GM20431 (cell line): ENCODE data around the gene CYP11A1.

ENCODE experiments used
- in situ Hi-C: fragments of 300-500 bp; cut with MseI, MboI; formaldehyde crosslinking; loops from one replicate; pipeline ENCODE4 v1.15.0; 2020; ENCODE audit warnings: low sequenced_read_pairs; ENCODE audit not compliant: unreplicated experiment

Gene CYP11A1

DNA sequence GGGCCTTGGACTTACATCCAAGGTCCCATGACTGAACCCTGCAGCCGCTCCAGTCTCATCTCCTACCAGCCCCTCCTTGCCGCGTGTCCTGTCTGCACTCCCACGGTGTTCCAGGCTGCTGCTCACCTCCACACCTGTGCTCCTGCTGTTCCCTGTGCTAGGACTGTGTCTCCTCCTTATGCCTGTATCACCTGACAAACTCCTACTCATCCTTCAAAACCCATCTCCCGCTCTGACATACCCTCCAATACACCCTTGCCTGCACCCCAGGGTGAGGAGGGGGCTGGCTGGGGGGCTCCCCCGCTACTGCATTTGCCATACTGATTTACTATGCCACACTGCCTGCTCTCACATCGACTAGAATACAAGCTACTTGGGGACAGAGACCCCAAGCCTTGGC is 53.6 kb downstream of the CYP11A1 start:
- in situ Hi-C loops, result no loop called here

DNA sequence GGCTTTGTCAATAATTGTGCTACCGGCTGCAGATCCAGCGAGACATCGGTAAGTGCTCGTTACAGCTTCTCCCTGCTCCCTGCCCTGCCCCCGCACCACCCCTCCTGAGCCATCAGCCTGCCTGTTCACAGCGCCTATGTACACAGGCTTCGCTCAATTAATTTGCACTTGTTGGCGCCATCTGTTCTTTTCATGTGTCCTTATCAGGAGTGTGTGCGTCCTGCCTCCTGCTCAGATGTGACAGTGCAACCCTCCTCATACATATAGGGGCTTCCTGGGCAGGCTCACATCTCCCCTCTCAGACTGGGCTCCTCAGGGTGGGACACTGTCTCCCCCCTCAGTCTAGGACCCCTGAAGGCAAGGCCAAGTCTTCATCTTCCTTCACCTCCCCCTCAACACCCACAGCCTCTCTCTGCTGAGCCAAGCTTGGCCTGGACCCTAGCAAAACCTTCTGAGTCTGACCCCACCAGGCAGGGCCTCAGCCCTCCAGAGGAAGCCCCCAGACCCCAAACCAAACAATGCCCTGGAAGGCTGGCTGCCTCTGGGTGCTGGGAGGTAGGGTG is 54.9 kb downstream of the CYP11A1 start:
- in situ Hi-C loops, result no loop called here

DNA sequence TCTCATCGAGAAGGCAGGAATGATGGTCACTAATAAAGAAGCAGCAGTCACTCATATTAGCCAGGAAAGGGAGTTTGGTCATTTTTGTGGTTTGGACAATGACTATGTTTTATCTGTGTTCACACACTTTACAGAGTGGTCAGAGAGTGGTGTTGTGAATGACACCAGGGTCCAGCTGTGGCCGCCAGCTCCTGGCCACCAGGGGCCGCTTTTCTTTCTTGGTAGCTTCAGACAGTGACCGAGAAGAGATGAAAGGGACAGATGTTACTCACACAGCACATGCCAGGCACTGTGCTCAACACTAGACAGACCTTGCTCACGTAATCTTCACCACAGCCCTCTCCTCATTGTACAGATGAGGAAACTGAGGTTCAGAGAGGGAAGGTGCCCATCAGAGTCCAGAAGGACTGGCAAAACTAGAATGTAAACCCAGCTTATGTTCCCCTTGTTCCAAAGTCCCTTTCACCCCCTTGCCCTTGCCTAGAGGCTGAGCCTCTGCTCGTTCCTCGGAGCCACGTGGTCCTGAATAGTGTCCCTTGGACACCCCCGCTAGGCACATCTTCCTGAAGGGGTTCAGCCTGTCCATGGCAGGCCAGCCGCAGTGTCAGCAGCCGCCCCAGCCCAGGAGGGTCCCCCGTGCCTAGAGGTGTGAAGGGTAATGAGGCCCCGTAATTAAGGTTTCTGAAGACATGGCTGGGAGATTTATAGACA is 55.6 kb downstream of the CYP11A1 start:
- in situ Hi-C loops, result no loop called here

DNA sequence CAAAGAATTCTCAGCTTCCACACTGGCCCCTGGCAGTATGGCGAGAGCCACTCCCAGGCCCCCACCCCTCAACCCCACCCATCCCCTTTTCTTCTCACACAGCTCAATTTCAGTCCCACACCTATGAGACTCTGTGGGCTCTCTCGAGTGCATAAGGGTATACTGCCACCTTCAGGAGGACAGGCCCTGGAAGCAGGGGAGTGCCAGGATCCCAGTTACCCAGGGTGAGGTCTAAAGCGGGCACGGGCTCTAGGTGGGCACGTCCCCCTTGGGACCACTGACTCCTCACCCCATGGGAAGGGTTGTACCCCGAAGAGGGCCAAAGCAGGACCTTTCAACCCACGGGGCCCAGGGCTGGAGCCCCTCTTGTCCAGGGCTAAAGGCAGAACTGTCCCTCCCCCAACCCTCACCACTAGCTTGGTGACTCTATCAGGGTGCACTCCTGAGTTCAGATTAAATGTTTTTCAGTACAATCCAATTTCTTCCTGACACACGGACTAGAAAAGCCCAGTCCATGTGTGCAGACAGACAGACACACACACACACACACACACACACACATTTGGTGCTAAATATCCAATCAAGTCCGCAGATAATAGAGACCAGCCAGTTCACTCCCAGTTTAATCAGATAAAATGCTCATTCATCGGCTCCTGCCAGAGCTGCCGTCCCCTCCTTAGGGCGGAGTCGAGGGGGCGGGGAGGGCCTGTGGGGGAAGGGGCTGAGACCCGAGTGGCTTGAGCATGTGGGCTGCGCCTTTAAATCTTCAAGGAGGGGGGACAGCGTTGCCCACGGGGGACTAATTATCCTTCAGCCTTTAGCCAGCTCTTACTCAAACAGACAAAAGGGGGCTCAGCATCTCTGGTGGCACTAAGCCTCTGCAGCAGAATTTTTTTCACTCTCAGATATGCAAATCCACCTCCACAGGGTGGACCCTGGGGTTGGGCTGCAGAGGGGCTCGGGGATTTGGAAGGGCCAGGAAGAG is 59.3 kb downstream of the CYP11A1 start:
- in situ Hi-C loops, result loop anchor here (5.0 to 10.0 kb wide), 2 partner anchors 181 to 333 kb away; no protein-coding TSS in a partner anchor

DNA sequence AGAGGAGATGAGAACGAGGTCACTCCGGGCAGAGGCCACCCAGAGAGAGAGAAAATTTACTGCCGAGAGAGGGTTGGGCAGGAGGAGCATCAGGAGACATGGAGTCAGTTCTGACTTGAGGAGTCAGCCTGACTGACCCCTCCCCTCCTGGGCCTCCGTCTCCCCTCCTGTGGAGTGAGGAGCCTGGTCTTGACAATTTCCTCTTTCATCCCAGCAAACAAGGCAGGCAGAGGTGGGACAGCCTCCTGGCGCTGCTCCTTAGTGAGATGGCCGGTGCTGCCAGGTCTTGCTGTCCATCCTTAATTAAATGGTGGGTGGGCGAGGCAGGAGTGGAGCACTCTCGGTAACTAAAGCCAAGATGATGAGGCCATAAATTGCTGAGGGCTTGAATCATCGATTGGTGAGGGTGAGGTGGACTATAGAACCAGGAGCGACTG is 60.6 kb downstream of the CYP11A1 start:
- in situ Hi-C loops, result loop anchor here (5.0 to 10.0 kb wide), 2 partner anchors 179 to 332 kb away; no protein-coding TSS in a partner anchor

DNA sequence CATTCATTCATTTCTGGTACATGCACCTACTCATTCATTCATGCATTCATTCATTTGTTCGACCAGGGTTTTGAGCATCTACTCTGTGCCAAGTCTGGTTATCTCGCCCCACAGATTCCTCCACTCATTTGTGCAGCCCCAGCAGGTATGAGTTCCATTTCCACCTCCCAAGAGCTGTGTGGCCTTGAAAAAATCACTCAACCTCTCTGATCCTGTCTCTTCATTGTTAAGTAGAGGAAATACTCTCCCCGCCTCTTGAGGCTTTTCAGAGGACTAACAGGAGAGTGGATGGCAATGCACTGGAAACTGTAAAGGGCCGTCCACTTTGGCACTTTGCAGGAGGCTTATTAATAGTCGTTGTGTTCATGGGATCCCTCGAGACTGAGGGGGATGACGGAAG is 61.8 kb downstream of the CYP11A1 start:
- in situ Hi-C loops, result loop anchor here (5.0 to 10.0 kb wide), 2 partner anchors 178 to 331 kb away; no protein-coding TSS in a partner anchor

DNA sequence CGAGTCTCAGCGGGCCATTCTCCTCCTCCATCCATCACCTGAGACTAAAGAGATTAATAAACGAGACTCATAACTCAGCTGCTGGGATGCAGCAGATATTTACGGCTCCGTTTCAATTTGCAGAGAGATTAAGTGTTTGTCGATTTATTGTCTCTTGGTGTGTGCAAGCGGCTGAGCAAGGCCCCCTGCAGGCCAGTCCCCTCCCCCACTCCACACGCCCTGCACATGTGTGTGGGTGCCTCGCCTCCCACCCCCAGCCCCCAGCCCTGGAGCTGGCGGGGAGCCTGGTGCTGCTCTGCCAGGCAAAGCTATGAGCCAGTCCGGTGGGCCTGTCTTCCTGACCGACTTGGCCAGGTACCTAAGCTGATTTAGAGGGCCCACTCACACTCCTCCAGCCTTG is 63.0 kb downstream of the CYP11A1 start:
- in situ Hi-C loops, result loop anchor here (10.0 kb wide), 1 partner anchor 330 kb away; no protein-coding TSS in a partner anchor

DNA sequence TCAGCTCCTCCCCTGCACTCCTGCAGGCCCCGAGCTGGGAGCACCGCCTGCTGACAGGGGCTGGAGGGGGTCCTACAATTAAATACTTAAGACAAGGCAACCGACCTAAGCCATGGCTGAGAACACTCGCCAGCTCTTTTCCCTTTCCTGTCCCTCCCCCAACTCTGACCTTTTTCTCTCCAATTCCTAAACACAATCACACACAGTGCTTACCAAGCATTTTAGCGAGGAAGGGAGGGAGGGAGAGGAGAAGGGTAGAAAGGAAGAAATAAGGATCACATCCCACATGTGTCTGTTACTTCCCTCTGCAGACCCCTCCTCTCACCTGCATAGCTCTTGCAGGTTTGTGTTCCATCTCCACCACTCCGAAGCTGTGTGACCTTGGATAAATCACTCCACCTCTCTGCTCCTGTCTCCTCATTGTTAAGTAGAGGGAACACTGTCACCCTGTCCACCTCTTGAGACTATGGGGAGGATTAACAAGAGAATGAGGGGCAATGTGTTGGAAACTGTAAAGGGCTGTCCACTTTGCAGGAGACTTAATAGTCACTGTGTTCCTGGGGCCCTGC is 63.6 kb downstream of the CYP11A1 start:
- in situ Hi-C loops, result loop anchor here (10.0 kb wide), 1 partner anchor 329 kb away; no protein-coding TSS in a partner anchor

DNA sequence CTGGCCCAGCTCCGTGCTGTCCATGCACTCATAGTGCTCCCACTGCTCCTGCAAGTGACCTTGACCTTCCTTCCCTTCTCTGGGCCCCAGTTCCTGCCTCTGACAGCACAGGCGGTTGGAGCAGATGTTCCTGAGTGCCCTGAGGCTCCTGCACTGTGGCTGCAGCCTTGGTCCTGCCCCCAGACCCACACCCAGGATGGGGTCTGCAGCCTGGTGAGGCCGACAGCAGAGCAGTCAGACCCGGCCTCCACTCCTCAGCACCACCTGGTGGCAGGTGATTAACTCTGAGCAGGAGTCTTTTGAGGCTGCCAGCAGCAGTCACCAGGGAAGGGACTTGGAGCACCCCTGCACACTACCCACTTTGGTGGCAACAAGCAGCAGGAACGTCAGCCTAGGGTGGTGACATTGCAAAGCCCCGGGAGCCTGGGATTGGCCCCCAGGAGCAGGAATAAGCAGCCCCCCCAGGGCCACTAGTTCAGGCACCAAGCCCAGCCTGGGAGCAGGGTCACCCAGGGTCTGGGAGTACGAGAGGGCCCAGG is 64.6 kb downstream of the CYP11A1 start:
- in situ Hi-C loops, result loop anchor here (10.0 kb wide), 1 partner anchor 328 kb away; no protein-coding TSS in a partner anchor

DNA sequence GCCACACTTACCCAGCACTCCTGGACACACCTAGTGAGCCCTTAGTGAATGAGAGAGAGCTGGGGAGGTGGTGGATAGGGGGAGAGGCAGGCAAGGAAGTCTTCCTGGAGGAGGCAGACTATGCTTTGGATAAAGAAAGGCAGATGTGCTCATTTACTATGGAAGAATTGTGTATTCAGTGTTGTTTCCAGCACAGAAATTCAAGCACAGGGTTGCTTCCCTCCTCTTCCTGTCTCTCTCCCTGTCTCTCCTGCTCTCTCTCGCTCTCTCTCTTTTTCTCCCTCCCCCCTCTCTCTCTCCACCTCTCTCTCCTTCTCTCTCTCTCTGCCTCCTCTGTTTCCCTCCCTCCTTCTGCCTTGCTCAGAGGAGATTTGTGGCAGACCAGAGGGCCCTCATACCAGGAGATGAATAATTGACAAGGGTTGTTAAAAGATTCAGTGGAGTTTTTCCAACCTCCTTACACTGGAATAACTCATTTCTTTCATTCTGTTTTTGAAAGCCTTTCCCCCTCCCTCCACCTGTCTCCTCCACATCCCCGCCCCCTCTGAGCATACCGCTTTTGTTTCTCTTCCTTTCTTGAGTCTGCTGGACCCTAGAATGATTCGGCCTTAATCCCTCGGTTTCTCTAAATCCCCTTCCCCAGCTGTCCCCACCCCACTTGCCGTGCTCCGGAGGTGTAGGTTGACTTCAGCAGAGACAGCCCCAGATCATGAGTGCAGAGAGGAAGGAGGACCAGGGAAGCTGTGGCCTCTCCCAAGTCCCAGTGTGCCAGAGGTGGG is 65.7 kb downstream of the CYP11A1 start:
- in situ Hi-C loops, result loop anchor here (10.0 kb wide), 1 partner anchor 327 kb away; no protein-coding TSS in a partner anchor

DNA sequence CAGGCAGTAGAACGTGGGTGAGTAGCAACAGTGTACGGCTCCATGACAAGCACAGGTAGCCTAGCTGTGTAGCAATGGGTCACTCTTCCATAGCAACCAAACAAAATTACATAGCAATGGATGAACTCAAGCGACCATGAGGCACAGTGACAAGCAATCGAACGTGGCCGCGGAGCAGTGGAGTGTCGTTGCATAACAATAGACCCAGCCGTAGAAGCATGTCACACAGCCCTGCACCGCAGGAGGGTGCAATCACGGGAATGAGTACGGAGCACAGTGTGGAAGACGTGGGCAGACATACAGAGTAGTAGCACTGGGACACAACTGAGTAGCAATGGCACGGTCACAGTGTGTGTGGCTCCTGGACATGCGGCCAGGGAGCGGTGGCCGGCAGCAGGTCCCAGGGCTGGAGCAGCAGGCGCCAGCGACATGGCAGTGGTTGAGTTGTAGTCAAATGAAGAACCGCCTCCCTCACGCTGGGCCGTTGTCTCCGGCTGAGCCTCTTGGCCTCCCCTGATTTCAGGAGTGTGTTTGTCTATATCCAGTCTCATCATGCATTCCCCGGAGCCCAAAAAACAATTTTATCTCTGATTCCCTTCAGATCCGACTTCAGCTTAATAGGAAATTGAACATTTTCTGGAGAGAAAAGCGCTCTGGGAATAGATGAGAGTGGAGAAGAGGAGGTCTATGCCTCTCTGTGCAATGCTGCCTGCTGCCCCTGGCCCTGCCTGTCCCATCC is 67.2 kb downstream of the CYP11A1 start:
- in situ Hi-C loops, result loop anchor here (10.0 kb wide), 1 partner anchor 325 kb away; no protein-coding TSS in a partner anchor

DNA sequence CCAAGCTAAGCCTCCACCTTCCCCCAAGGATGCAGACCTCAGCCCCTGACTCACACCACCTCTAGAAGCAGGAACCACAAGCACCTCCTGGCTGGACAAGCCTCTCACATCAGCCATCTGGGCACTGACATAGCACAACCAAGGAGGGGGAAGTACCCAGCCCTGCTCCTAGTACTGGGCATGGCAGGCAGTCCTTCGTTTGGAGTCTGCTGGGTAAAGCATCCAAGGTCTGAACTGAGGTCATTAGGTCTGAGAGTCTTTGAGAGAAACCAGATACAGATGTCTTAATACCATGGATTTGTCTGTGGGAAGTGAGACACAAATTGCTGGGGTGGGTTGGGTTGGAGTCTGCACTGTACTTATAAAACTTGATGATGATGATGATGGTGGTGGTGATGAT is 69.6 kb downstream of the CYP11A1 start:
- in situ Hi-C loops, result no loop called here

DNA sequence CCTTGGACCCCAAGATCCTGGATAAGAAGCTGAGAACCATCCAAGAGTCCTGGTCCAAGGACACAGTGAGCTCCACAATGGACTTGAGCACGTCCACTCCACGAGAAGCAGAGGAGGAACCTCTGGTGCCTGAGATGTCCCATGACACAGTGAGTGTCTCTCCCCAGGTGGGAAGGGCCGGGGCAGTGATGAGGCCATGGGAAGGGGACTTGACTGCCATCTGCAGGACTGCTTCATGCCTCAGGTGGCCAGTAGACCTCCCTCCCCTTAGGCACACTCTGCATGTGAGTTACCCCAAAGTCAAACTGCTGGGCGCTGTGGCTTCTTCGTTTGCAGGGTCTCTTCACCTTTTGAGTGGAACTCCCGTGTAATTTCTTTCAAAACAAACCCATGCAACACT is 71.6 kb downstream of the CYP11A1 start:
- in situ Hi-C loops, result no loop called here

DNA sequence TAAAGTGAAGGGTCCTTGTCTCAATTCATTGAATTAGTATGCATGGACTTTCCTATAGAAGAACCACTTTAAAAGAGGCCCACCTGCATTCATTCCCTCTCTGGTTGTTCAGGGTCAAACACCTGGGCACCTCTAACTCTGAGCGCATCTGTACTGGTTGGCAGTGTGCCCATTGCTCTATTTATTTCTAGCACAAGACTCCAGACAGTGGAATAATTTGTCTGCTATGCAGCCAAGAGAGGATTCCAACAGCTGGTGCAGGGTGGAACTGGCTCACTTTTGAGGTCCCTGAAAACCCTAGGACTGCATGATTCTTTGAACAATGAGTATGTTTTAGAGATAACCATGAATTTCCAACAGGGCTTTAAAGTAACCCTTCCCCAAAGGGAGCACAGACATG is 73.4 kb downstream of the CYP11A1 start:
- in situ Hi-C loops, result no loop called here

DNA sequence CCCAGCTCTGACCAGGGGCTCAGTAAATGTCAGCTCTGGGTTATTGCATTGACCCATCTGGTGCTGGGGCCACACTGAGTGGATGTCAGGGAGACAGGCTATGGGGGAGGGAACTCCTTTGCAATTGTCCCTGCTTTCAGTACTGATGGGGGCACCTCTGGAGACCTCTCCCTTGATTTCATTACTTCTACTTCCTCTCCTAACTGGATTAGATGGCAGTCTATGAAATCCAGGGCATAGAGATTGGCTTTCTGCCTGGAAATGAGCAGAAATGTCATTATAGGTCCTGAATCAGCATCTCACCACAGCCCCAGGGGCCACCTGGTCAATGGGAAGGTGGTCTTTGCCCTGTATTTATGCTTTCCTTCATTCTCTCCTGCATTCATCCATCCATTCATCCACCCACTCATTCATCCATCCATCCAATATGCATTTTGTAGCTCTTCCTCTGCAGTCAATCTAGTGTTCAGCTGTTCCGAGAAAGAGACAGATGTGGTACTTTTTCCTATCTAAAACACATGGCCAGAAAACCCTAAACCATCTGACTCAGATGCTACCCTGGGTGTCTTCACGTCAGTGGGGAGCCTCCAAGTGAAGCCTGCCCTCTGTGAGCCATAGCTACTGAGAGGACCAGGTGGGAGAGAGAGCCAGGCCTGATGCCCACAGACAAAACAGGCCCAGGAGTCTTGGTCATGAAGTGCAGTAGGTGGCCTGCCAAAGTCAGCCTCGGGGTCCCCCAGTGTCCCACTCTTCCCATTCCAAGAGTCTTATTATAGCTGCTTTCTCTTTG is 74.2 kb downstream of the CYP11A1 start:
- in situ Hi-C loops, result no loop called here

DNA sequence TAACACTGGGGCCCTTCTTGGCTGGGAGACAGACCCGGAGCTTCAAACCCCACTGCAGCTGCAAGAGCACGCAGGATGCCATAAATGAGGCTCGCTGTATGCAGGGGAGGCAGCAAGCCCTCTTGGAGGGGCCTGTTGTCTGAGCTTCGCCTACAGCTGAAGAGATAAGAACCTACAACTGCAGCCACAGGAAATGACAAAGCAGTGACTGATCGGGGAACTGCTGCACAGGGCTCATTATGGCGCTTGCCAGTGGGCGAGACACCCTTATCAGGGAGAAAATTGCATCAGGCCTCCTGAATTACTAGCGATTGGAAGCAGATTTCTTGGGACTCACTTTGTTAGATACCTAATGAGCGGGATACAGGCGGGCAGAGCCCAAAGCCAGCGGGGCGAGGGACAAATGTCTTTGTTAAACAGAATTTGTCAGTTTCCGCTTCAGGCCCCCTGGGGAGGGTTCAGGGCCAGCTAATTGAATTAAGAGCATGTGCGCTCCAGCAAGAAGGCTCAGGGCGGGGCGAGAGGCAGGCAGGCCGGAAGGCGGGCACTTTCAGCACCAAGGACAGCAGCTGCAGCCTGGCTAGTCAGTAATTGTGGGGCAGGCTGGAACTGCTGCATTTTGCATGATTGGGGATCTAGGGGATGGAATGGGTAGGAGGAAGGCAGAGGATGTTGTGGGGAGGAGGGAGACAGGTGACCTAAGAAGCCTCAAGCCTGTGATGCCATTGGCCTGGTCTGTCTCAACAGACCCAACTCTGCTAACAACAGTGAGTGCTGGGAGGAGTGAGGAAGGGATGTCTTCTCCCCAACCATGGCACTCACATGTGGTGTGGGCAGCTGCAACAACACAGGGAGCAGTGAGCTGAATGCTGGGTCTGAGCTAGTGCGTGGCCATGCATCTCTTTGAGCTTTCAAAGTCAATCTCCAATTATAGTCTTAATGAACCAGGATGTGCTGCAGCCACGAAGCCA is 76.1 kb downstream of the CYP11A1 start:
- in situ Hi-C loops, result no loop called here
